B cell (primary cell): ENCODE data around the gene KCNC4. TPM values are rescaled to one million over a fixed set of nuclear protein-coding genes. Genes with fewer than 3 reads are reported as not detected.

ENCODE experiments used
- ATAC-seq: fragments of 200-7000 bp; cut with Tn5 transposase; one replicate; pipeline ENCODE4 v1.10.0; 2021; ENCODE audit warnings: low read depth, mild to moderate bottlenecking, moderate number of reproducible peaks, moderate library complexity
- CTCF ChIA-PET: fragments of 350-600 bp; sonication (Branson Sonifier 250); formaldehyde crosslinking; loops from one replicate; lab custom pipeline; 2021; ENCODE audit warnings: antibody characterized with exemption, inconsistent platforms; lab: Charles Lee
- POLR2A ChIA-PET: fragments of 350-600 bp; sonication (Branson Sonifier 250); formaldehyde crosslinking; loops from one replicate; lab custom pipeline; 2021; ENCODE audit warnings: antibody characterized with exemption; lab: Charles Lee
- DNase-seq: peaks from one replicate; pipeline ENCODE4 v3.0.0; 2013
- H2AFZ ChIP-seq: 2 replicates; pipeline ENCODE4 v1.6.1; 2012; ENCODE audit warnings: mild to moderate bottlenecking, low read depth, low read length; ENCODE audit not compliant: insufficient read depth, poor library complexity, severe bottlenecking
- H3K27ac ChIP-seq, 2 donors: 1 replicate in 1 of 2; 2 replicates in 1 of 2; pipeline ENCODE4 v1.5.1; 2012 to 2013; ENCODE audit warnings: low read length in 2 of 2, mild to moderate bottlenecking in 2 of 2, moderate library complexity in 1 of 2
- H3K27me3 ChIP-seq, 4 experiments: fragments of 200-600 bp in 1 of 4; sonication (generic) in 1 of 4; replicated peaks in 1 of 4; 1 replicate in 2 of 4; 2 replicates in 2 of 4; pipeline versions ENCODE4 v1.6.1 to v1.7.0; 2013 to 2016; ENCODE audit warnings: low read length in 3 of 4, mild to moderate bottlenecking in 2 of 4, mixed read lengths in 1 of 4, moderate library complexity in 1 of 4; ENCODE audit not compliant: insufficient read depth in 4 of 4, control insufficient read depth in 3 of 4; ENCODE audit errors: control extremely low read depth in 1 of 4
- H3K36me3 ChIP-seq, 2 experiments: replicated peaks in 1 of 2; 1 replicate in 1 of 2; 2 replicates in 1 of 2; pipeline versions ENCODE4 v1.6.1 to v1.7.1; 2013; ENCODE audit warnings: low read length in 1 of 2; ENCODE audit not compliant: insufficient read depth in 2 of 2, control insufficient read depth in 1 of 2; ENCODE audit errors: control extremely low read depth in 1 of 2, extremely low read depth in 1 of 2
- H3K4me1 ChIP-seq, 2 donors: fragments of 200-600 bp in 1 of 2; sonication (generic) in 1 of 2; 1 replicate in 1 of 2; 2 replicates in 1 of 2; pipeline versions ENCODE4 v1.5.1 to v1.6.1; 2013 to 2017; ENCODE audit warnings: low read length in 2 of 2; ENCODE audit not compliant: control insufficient read depth in 2 of 2, insufficient read depth in 2 of 2
- H3K4me2 ChIP-seq: replicated peaks from 2 replicates; pipeline ENCODE3; 2012; ENCODE audit warnings: mild to moderate bottlenecking, low read depth, low read length; ENCODE audit not compliant: poor library complexity, severe bottlenecking
- H3K4me3 ChIP-seq, 5 experiments: fragments of 200-600 bp in 1 of 5; sonication (generic) in 1 of 5; 1 replicate in 3 of 5; 2 replicates in 2 of 5; pipeline versions ENCODE4 v1.5.1 to v1.7.0; 2011 to 2016; ENCODE audit warnings: low read length in 4 of 5, mild to moderate bottlenecking in 4 of 5, low read depth in 2 of 5, control low read depth in 1 of 5, moderate library complexity in 1 of 5; ENCODE audit not compliant: insufficient read depth in 1 of 5; ENCODE audit errors: control extremely low read depth in 1 of 5, extremely low read depth in 1 of 5
- H3K79me2 ChIP-seq: fragments of 200-600 bp; sonication (generic); one replicate; pipeline ENCODE4 v1.6.0; 2016; ENCODE audit warnings: low read length; ENCODE audit not compliant: control insufficient read depth, insufficient read depth
- H3K9ac ChIP-seq: fragments of 200-600 bp; sonication (generic); 2 replicates; pipeline ENCODE4 v1.6.1; 2017; ENCODE audit warnings: mild to moderate bottlenecking, low read length, moderate library complexity
- H3K9me3 ChIP-seq, 3 donors: one replicate each; pipeline versions ENCODE4 v1.6.1 to v1.7.1; 2013; ENCODE audit warnings: low read length in 2 of 3; ENCODE audit not compliant: control insufficient read depth in 2 of 3, insufficient read depth in 1 of 3; ENCODE audit errors: control extremely low read depth in 1 of 3
- H4K20me1 ChIP-seq: 2 replicates; pipeline ENCODE4 v1.6.0; 2012; ENCODE audit warnings: mild to moderate bottlenecking, low read length; ENCODE audit not compliant: insufficient read depth, control insufficient read depth, poor library complexity, severe bottlenecking
- H3K27ac Mint-ChIP-seq: one replicate; pipeline ENCODE4 v1.8.0; 2021; ENCODE audit warnings: mixed read lengths
- H3K27me3 Mint-ChIP-seq: one replicate; pipeline ENCODE4 v1.8.0; 2021; ENCODE audit warnings: mixed read lengths
- H3K4me1 Mint-ChIP-seq: one replicate; pipeline ENCODE4 v1.8.0; 2021; ENCODE audit warnings: mixed read lengths
- H3K4me3 Mint-ChIP-seq: one replicate; pipeline ENCODE4 v1.8.0; 2021; ENCODE audit warnings: mixed read lengths
- H3K9me3 Mint-ChIP-seq: one replicate; pipeline ENCODE4 v1.8.0; 2022; ENCODE audit warnings: mixed read lengths; ENCODE audit not compliant: insufficient read depth
- EZH2 ChIP-seq: IDR thresholded peaks from 2 replicates; pipeline ENCODE4 v1.6.1; 2012; ENCODE audit warnings: borderline replicate concordance, low read depth, mild to moderate bottlenecking, moderate library complexity, low read length; ENCODE audit not compliant: insufficient read depth, poor library complexity, severe bottlenecking
- WGBS: methylation state at CpG from one replicate; pipeline ENCODE4 v1.1.5; 2013; ENCODE audit warnings: missing lambda C conversion rate; ENCODE audit not compliant: insufficient coverage; 5-methylcytosine and 5-hydroxymethylcytosine counted together
- intact Hi-C: fragments of 100-400 bp; cut with micrococcal nuclease; formaldehyde crosslinking; loops from one replicate; pipeline ENCODE4 v1.10.0; 2022
- polyA plus RNA-seq: library from polyadenylated mRNA; depleted of rRNA; stranded (reverse); fragments of >200 nt; gene quantifications from 2 replicates; pipeline ENCODE4 v1.2.3, GENCODE V29; 2012
- total RNA-seq, 2 donors: library from RNA; stranded (reverse); fragments of 120-200 nt in 1 of 2; gene quantifications; 1 replicate in 1 of 2; 2 replicates in 1 of 2; pipeline versions ENCODE4 v1.2.3 to v1.2.4, GENCODE V29; 2013 to 2022
- TF ChIP-seq, protein P1 (sequence below): fragments of 200-600 bp; IDR thresholded peaks from one replicate; pipeline ENCODE4 v1.8.0; 2022; ENCODE audit warnings: antibody characterized with exemption, mild to moderate bottlenecking

KCNC4 gene
- total and polyA plus RNA-seq, 2 donors (not counting 1 experiment from before 2014, with no cell fraction given): 3.2 to 24.1 TPM

GRCh38 chr1:110160538-110161100 is 49.5 kb upstream of the KCNC4 start:
- intact Hi-C loops: no loop called here
- Histone ChIP-seq H3K4me2 (no peak overlapping the region), H3K27me3 (peaks cover 0 to 31% (median 5%) of the 10 kb centered on the region in 4 experiments), H3K36me3 (no peaks in the 10 kb centered on the region), H3K79me2 (no peaks in the 10 kb centered on the region), H3K4me1 (no peaks in the 10 kb centered on the region), H3K9me3 (peaks cover 0 to 16% (median 0%) of the 10 kb centered on the region in 3 donors), H2AFZ (no peak overlapping the region), H3K27ac (no peak overlapping the region), H3K4me3 (no peak overlapping the region), H3K9ac (no peak overlapping the region), H4K20me1 (no peaks in the 10 kb centered on the region)
- peaks cover 63% of the 10 kb centered on the region for H3K27me3 Mint-ChIP-seq
- no peak for DNase-seq
- H3K9me3 Mint-ChIP-seq: peaks cover 5% of the 10 kb centered on the region
- no peaks in the 10 kb centered on the region for H3K4me1 Mint-ChIP-seq
- ChIA-PET POLR2A (no interaction called here), CTCF (no interaction called here)
- TF ChIP-seq, protein P1, sequence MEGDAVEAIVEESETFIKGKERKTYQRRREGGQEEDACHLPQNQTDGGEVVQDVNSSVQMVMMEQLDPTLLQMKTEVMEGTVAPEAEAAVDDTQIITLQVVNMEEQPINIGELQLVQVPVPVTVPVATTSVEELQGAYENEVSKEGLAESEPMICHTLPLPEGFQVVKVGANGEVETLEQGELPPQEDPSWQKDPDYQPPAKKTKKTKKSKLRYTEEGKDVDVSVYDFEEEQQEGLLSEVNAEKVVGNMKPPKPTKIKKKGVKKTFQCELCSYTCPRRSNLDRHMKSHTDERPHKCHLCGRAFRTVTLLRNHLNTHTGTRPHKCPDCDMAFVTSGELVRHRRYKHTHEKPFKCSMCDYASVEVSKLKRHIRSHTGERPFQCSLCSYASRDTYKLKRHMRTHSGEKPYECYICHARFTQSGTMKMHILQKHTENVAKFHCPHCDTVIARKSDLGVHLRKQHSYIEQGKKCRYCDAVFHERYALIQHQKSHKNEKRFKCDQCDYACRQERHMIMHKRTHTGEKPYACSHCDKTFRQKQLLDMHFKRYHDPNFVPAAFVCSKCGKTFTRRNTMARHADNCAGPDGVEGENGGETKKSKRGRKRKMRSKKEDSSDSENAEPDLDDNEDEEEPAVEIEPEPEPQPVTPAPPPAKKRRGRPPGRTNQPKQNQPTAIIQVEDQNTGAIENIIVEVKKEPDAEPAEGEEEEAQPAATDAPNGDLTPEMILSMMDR: no peak
- no peak for TF ChIP-seq EZH2
- no peak overlapping the region for H3K27ac Mint-ChIP-seq
- 37% methylated on average over 10 of the region's 10 CpGs for WGBS
- no peak for ATAC-seq
- no peak overlapping the region for H3K4me3 Mint-ChIP-seq

DNA sequence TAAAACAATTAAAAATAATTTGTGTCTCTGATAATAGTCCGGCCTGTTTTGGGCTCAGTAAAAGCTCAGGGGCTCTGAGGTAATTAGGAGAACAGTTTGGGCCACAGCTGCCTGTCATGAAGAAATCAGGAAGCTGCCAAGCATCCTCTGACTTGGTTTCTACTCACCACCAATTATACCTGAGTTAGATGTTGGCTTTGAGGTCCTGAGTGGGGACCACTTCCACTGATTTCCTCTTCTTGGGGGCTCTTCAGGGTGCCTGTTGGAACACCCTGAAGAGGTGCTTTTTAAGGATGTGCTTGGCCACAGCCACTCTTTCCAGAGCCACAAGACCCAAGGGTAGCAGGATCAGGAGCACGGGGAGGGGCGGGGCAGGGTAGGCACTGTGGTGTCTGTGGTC is 48.9 kb upstream of the KCNC4 start:
- intact Hi-C loops: no loop called here
- ChIA-PET POLR2A (no interaction called here), CTCF (interaction anchor here (1.0 to 1.4 kb wide), 2 partner anchors 8 to 14 kb away, joined by 3 to 4 read pairs; no protein-coding TSS in a partner anchor)
- no peak overlapping the region for H3K4me3 Mint-ChIP-seq
- DNase-seq: no peak
- no peaks in the 10 kb centered on the region for H4K20me1 ChIP-seq
- peaks cover 0 to 27% (median 3%) of the 10 kb centered on the region in 4 experiments for H3K27me3 ChIP-seq
- no peak overlapping the region for H3K27ac ChIP-seq
- peaks cover 0 to 16% (median 0%) of the 10 kb centered on the region in 3 donors for H3K9me3 ChIP-seq
- H3K36me3 ChIP-seq: no peaks in the 10 kb centered on the region
- H3K4me1 ChIP-seq: no peaks in the 10 kb centered on the region
- H3K4me1 Mint-ChIP-seq: no peaks in the 10 kb centered on the region
- no peak for ATAC-seq
- H3K4me2 ChIP-seq: no peak overlapping the region
- H3K9me3 Mint-ChIP-seq: peaks cover 4% of the 10 kb centered on the region
- no peak overlapping the region for H2AFZ ChIP-seq
- no peak overlapping the region for H3K9ac ChIP-seq
- H3K4me3 ChIP-seq: no peak overlapping the region
- peaks cover 59% of the 10 kb centered on the region for H3K27me3 Mint-ChIP-seq
- no peak for TF ChIP-seq EZH2
- TF ChIP-seq, protein P1: no peak
- H3K27ac Mint-ChIP-seq: no peak overlapping the region
- no peaks in the 10 kb centered on the region for H3K79me2 ChIP-seq
- 100% methylated on average over 1 of the region's 3 CpGs for WGBS
